ENCODE measurements around the gene DENND2D. TPM values are rescaled to one million over a fixed set of nuclear protein-coding genes. Genes with fewer than 3 reads are reported as not detected.

The DENND2D gene
- total and polyA plus RNA-seq, 2 donors (not counting 3 experiments of a cell fraction or from before 2014, with no cell fraction given) = 0.41 to 1.00 TPM

GRCh38 chr1:111192074-111192473 lies 8.4 kb downstream of the DENND2D start:
- no peak overlapping the region for H3K4me2 ChIP-seq (ENCODE audit: insufficient read depth, low read length)
- no peaks in the 10 kb centered on the region for H3K9me3 ChIP-seq (replicated peaks; ENCODE audit: control insufficient read depth, insufficient read depth, low read length)
- no peak overlapping the region for H2AFZ ChIP-seq (ENCODE audit: low read depth, low read length)
- no peak overlapping the region for H3K4me3 ChIP-seq (replicated peaks in 1 of 3; ENCODE audit: insufficient read depth in 1 of 3, low read depth in 1 of 3, low read length in 3 of 3)
- no peaks in the 10 kb centered on the region for H3K9me1 ChIP-seq (replicated peaks; ENCODE audit: control insufficient read depth, extremely low read depth, insufficient read depth, low read length)
- no peaks in the 10 kb centered on the region for H3K79me2 ChIP-seq (ENCODE audit: control insufficient read depth, insufficient read depth, low read length)
- no peak for TF ChIP-seq MYC (IDR thresholded peaks at IDR 0.05; ENCODE audit: low read depth, low read length)
- TF ChIP-seq GATA2 (IDR thresholded peaks at IDR 0.05; ENCODE audit: insufficient read depth, insufficient read length, low read depth, low read length) = no peak
- no peak for TF ChIP-seq CTCF (IDR thresholded peaks at IDR 0.05; ENCODE audit: extremely low read depth in 1 of 2, insufficient read depth in 1 of 2, low read depth in 1 of 2, low read length in 2 of 2)
- TF ChIP-seq FOS (IDR thresholded peaks at IDR 0.05; ENCODE audit: borderline replicate concordance, insufficient read depth, low read length) = no peak
- TF ChIP-seq MAX (IDR thresholded peaks at IDR 0.05; ENCODE audit: insufficient read depth, insufficient read length) = no peak
- no peak for TF ChIP-seq EZH2 (IDR thresholded peaks at IDR 0.05; ENCODE audit: borderline replicate concordance, low read depth, low read length, severe bottlenecking)
- no peak for TF ChIP-seq POLR2A (IDR thresholded peaks at IDR 0.05; ENCODE audit: low read depth, low read length)
- no peak for TF ChIP-seq POLR2AphosphoS5 (IDR thresholded peaks at IDR 0.05; ENCODE audit: insufficient read depth, low read depth, low read length)
- TF ChIP-seq JUN (IDR thresholded peaks at IDR 0.05; ENCODE audit: borderline replicate concordance, insufficient read depth, insufficient read length, low read depth) = no peak
- dilution Hi-C loops (cut with MboI; ENCODE audit: extremely low pct_ligation_motif_present, low sequenced_read_pairs) = no loop called here
- intact Hi-C loops (cut with micrococcal nuclease) = no loop called here
- no peaks in the 10 kb centered on the region for H3K4me1 ChIP-seq (ENCODE audit: control insufficient read depth, extremely low read depth, insufficient read depth, low read length)
- H3K9ac ChIP-seq (replicated peaks; ENCODE audit: extremely low read depth, insufficient read depth, low read length) = no peak overlapping the region
- no peaks in the 10 kb centered on the region for H4K20me1 ChIP-seq (replicated peaks; ENCODE audit: control insufficient read depth, extremely low read depth, insufficient read depth, low read length)
- no peak overlapping the region for H3K27ac ChIP-seq (ENCODE audit: insufficient read depth, low read depth, low read length)
- DNase-seq (ENCODE audit: low read depth, low spot score) = no peak
- H3K27me3 ChIP-seq (ENCODE audit: control insufficient read depth in 2 of 2, insufficient read depth in 2 of 2, low read length in 2 of 2) = peaks cover 5 to 6% of the 10 kb centered on the region in 2 experiments
- no peak for FAIRE-seq
- peaks cover 0 to 3% of the 10 kb centered on the region in 2 experiments for H3K36me3 ChIP-seq (ENCODE audit: control insufficient read depth in 2 of 2, extremely low read depth in 1 of 2, insufficient read depth in 2 of 2, low read length in 2 of 2)
- ChIA-PET POLR2A (no interaction called here), CTCF (interaction anchor here (1.0 kb wide), 2 partner anchors 13 to 25 kb away, joined by 3 to 4 read pairs; no protein-coding TSS in a partner anchor)
- no TSS peak for BruUV-seq (replicated peaks)

All from endothelial cell of umbilical vein (primary cell).